ENCODE data around the gene REG1B. TPM values are rescaled to one million over a fixed set of nuclear protein-coding genes. Genes with fewer than 3 reads are reported as not detected.

REG1B gene
- total RNA-seq, 4 donors from 2014 or later, result not detected

GRCh38 chr2:79101024-79101423 lies 13.2 kb upstream of the REG1B start:
- no peaks in the 10 kb centered on the region for H3K27me3 ChIP-seq
- no peak for DNase-seq
- intact Hi-C loops (cut with DNase I; ENCODE audit: low total_unique reads), result no loop called here
- no peaks in the 10 kb centered on the region for H3K9me3 ChIP-seq
- H3K4me1 ChIP-seq, result no peaks in the 10 kb centered on the region
- H3K36me3 ChIP-seq, result no peaks in the 10 kb centered on the region
- TF ChIP-seq POLR2A (IDR thresholded peaks at IDR 0.05), result no peak
- TF ChIP-seq, protein P1, sequence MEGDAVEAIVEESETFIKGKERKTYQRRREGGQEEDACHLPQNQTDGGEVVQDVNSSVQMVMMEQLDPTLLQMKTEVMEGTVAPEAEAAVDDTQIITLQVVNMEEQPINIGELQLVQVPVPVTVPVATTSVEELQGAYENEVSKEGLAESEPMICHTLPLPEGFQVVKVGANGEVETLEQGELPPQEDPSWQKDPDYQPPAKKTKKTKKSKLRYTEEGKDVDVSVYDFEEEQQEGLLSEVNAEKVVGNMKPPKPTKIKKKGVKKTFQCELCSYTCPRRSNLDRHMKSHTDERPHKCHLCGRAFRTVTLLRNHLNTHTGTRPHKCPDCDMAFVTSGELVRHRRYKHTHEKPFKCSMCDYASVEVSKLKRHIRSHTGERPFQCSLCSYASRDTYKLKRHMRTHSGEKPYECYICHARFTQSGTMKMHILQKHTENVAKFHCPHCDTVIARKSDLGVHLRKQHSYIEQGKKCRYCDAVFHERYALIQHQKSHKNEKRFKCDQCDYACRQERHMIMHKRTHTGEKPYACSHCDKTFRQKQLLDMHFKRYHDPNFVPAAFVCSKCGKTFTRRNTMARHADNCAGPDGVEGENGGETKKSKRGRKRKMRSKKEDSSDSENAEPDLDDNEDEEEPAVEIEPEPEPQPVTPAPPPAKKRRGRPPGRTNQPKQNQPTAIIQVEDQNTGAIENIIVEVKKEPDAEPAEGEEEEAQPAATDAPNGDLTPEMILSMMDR (IDR thresholded peaks at IDR 0.05), result no peak
- no peak overlapping the region for H3K27ac ChIP-seq
- H3K4me3 ChIP-seq, result no peak overlapping the region

DNA sequence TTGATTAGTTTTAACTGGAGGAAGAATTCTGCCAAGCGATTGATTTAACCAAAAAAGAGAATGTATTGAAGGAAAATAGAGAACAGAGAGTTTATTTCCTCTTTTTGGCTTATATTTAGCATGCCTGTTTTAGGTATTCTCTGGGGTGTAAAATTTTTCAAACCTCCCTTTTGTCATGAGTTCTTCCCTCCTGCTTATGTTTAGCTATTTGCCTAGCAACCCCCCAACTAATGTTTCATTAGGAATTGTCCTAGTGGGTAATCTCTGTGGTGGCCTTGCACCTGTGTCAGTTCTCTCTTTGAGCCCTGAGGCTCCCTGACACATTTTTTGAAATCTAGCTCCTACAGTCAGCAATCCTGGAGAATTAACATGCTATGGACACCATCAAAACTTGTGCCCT lies 12.5 kb upstream of the REG1B start:
- intact Hi-C loops (cut with DNase I; ENCODE audit: low total_unique reads), result no loop called here

GRCh38 chr2:79099140-79099686 lies 11.4 kb upstream of the REG1B start:
- Histone ChIP-seq H3K4me1 (no peaks in the 10 kb centered on the region), H3K9me3 (no peaks in the 10 kb centered on the region), H3K27ac (no peak overlapping the region), H3K4me3 (no peak overlapping the region), H3K36me3 (no peaks in the 10 kb centered on the region), H3K27me3 (no peaks in the 10 kb centered on the region)
- no peak for TF ChIP-seq POLR2A (IDR thresholded peaks at IDR 0.05)
- TF ChIP-seq, protein P1 (IDR thresholded peaks at IDR 0.05), result no peak
- DNase-seq, result no peak
- intact Hi-C loops (cut with DNase I; ENCODE audit: low total_unique reads), result no loop called here

More for the DNA sequence above, 12.5 kb upstream of the REG1B start:
- TF ChIP-seq POLR2A (IDR thresholded peaks at IDR 0.05), result no peak
- TF ChIP-seq, protein P1 (IDR thresholded peaks at IDR 0.05), result no peak
- Histone ChIP-seq H3K9me3 (no peaks in the 10 kb centered on the region), H3K4me3 (no peak overlapping the region), H3K4me1 (no peaks in the 10 kb centered on the region), H3K27ac (no peak overlapping the region), H3K36me3 (no peaks in the 10 kb centered on the region), H3K27me3 (no peaks in the 10 kb centered on the region)
- no peak for DNase-seq

GRCh38 chr2:79097843-79098242 lies 10.1 kb upstream of the REG1B start:
- no peaks in the 10 kb centered on the region for H3K4me1 ChIP-seq
- TF ChIP-seq, protein P1 (IDR thresholded peaks at IDR 0.05), result no peak
- no peak for TF ChIP-seq POLR2A (IDR thresholded peaks at IDR 0.05)
- no peaks in the 10 kb centered on the region for H3K36me3 ChIP-seq
- no peaks in the 10 kb centered on the region for H3K27me3 ChIP-seq
- no peak overlapping the region for H3K4me3 ChIP-seq
- no peak overlapping the region for H3K27ac ChIP-seq
- no peaks in the 10 kb centered on the region for H3K9me3 ChIP-seq
- DNase-seq, result no peak
- intact Hi-C loops (cut with DNase I; ENCODE audit: low total_unique reads), result no loop called here

DNA sequence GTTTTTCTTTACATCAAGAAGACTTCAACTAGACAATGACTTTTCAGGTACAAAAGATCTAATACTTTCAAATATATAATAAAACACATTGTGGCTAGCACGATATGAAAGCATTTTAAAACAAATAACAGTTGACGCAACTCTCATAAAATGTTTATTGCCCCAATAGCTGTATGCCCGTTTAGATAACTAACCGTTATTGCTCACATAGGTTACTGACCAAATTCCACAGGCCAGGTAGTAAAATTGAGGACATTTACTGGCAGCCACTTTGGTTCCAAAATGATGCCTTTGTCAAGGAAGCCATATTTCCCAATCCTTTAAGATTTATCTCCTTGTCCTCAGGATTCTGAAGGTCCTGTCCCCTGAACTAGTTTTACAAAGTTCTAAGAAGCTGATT lies 2.9 kb upstream of the REG1B start:
- intact Hi-C loops (cut with DNase I; ENCODE audit: low total_unique reads), result no loop called here
- no peaks in the 10 kb centered on the region for H3K9me3 ChIP-seq
- no peak overlapping the region for H3K4me3 ChIP-seq
- no peak for TF ChIP-seq POLR2A (IDR thresholded peaks at IDR 0.05)
- TF ChIP-seq, protein P1 (IDR thresholded peaks at IDR 0.05), result no peak
- no peaks in the 10 kb centered on the region for H3K36me3 ChIP-seq
- DNase-seq, result no peak
- no peaks in the 10 kb centered on the region for H3K27me3 ChIP-seq
- no peaks in the 10 kb centered on the region for H3K4me1 ChIP-seq
- H3K27ac ChIP-seq, result no peak overlapping the region
